OCI-LY7 (cell line): ENCODE data around the gene ZDHHC8. TPM values are rescaled to one million over a fixed set of nuclear protein-coding genes. Genes with fewer than 3 reads are reported as not detected.
A peak's percentile ranks its signal among the peaks of the same experiment; 100 is the strongest.

Experiments
- BruUV-seq: library from RNA; stranded (reverse); fragments of 400-500 nt; replicated peaks from 2 replicates; lab custom pipeline; 2021; lab: Mats Ljungman, UMichigan
- CTCF ChIA-PET: fragments of 300-600 bp; sonication (Branson Sonifier 250); formaldehyde crosslinking; loops from one replicate; lab custom pipeline; 2022; ENCODE audit warnings: antibody characterized with exemption; ENCODE audit not compliant: unreplicated experiment; lab: Charles Lee
- POLR2A ChIA-PET: fragments of 300-600 bp; sonication (Branson Sonifier 250); formaldehyde crosslinking; loops from one replicate; lab custom pipeline; 2022; ENCODE audit warnings: antibody characterized with exemption; lab: Charles Lee
- DNase-seq: peaks from one replicate; pipeline ENCODE4 v3.0.0-alpha.2; 2015; ENCODE audit warnings: low spot score
- H2AFZ ChIP-seq: fragments of 200-600 bp; sonication (generic), shearing (Covaris generic); 2 replicates; pipeline ENCODE4 v1.6.1; 2014; ENCODE audit warnings: mild to moderate bottlenecking, antibody characterized with exemption, low read length, moderate library complexity
- H3K27ac ChIP-seq: fragments of 200-600 bp; sonication (generic); 2 replicates; pipeline ENCODE4 v1.5.1; 2014; ENCODE audit warnings: mixed run types, low read depth, mild to moderate bottlenecking, moderate library complexity, low read length, inconsistent platforms; ENCODE audit not compliant: poor library complexity, severe bottlenecking
- H3K36me3 ChIP-seq: fragments of 200-600 bp; sonication (generic); 2 replicates; pipeline ENCODE4 v1.6.1; 2014; ENCODE audit warnings: mild to moderate bottlenecking, antibody characterized with exemption, low read length, moderate library complexity, mixed read lengths; ENCODE audit not compliant: insufficient read depth
- H3K4me1 ChIP-seq: fragments of 200-600 bp; sonication (generic); 2 replicates; pipeline ENCODE4 v1.5.1; 2014; ENCODE audit warnings: mild to moderate bottlenecking, low read length; ENCODE audit not compliant: insufficient read depth, poor library complexity, severe bottlenecking
- H3K4me2 ChIP-seq: fragments of 200-600 bp; sonication (generic); 2 replicates; pipeline ENCODE4 v1.6.1; 2014; ENCODE audit warnings: mild to moderate bottlenecking, low read length
- H3K4me3 ChIP-seq: fragments of 200-600 bp; sonication (generic); 2 replicates; pipeline ENCODE4 v1.5.1; 2014; ENCODE audit warnings: mild to moderate bottlenecking, low read depth, low read length; ENCODE audit not compliant: poor library complexity, severe bottlenecking
- H3K79me2 ChIP-seq: fragments of 200-600 bp; sonication (generic); 2 replicates; pipeline ENCODE4 v1.6.1; 2016; ENCODE audit warnings: low read depth, mild to moderate bottlenecking, low read length, moderate library complexity, mixed read lengths; ENCODE audit not compliant: insufficient read depth
- H3K9me2 ChIP-seq: fragments of 200-600 bp; sonication (generic); 2 replicates; pipeline ENCODE4 v1.6.1; 2016; ENCODE audit warnings: mild to moderate bottlenecking, low read length, mixed read lengths; ENCODE audit not compliant: insufficient read depth
- H3K9me3 ChIP-seq: fragments of 200-600 bp; sonication (generic); 2 replicates; pipeline ENCODE4 v1.6.1; 2014; ENCODE audit warnings: mild to moderate bottlenecking, mixed run types, low read length, mixed read lengths
- H4K20me1 ChIP-seq: fragments of 200-600 bp; sonication (generic); 2 replicates; pipeline ENCODE4 v1.6.1; 2014; ENCODE audit warnings: mild to moderate bottlenecking, antibody characterized with exemption, low read length, moderate library complexity, mixed read lengths; ENCODE audit not compliant: insufficient read depth
- EZH2phosphoT487 ChIP-seq: fragments of 200-600 bp; sonication (generic); IDR thresholded peaks from 2 replicates; pipeline ENCODE4 v1.6.1; 2018; ENCODE audit warnings: low read depth, borderline replicate concordance, mild to moderate bottlenecking, mixed run types, antibody characterized with exemption, low read length, moderate library complexity, mixed read lengths
- intact Hi-C: fragments of 100-400 bp; cut with micrococcal nuclease; formaldehyde crosslinking; loops from one replicate; pipeline ENCODE4 v1.10.0; 2022; ENCODE audit not compliant: unreplicated experiment
- total RNA-seq, 2 experiments: library from RNA; depleted of rRNA in 1 of 2; stranded (reverse); fragments of >200 nt in 1 of 2; shearing (Covaris generic) in 1 of 2; gene quantifications; 2 replicates each; pipeline ENCODE4 v1.2.3, GENCODE V29; 2014 to 2022
- TF ChIP-seq, protein P1 (sequence below): fragments of 200-600 bp; sonication (generic); conservative IDR thresholded peaks from 2 replicates; pipeline ENCODE4 v1.5.1; 2014; ENCODE audit warnings: mild to moderate bottlenecking, antibody characterized with exemption, low read length, moderate library complexity, mixed read lengths

The ZDHHC8 gene
- total RNA-seq, 2 experiments from 2014 or later, result 2.3 to 16.7 TPM

DNA sequence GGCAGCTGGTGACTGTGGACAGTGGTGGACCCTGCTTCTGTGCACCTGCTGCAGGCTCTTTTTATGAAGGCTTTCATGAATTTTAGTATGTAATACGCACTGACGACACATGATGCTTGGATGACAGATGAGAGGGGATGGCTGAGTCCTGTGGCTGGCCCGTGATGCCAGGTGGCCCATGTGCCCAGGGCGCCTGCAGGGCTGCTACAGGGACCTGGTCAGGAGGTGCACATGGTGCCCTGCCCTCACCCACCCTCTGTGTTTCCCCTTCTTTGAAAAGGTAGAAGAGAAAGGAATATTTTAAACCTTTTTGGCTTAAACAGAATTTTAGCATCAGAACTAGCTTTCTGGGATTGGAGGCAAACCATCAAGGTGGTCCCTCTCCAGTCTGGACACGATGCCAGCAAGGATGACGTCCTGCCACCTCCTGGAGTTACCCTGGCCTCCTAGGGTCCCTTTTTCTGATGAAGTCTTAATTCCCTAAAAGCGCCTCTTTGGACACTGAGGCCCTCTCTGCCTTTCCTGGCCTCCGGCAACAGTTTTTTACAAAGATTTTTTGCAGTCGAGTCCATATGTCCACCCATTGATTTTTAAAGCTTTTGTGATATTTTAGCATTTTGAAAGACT lies 21.1 kb upstream of the ZDHHC8 start:
- CTCF ChIA-PET, result no interaction called here
- Histone ChIP-seq H3K27ac (peak overlapping the region; percentile 84), H2AFZ (no peak overlapping the region), H3K9me2 (no peaks in the 10 kb centered on the region), H3K4me1 (peaks cover 28% of the 10 kb centered on the region), H3K4me3 (no peak overlapping the region), H4K20me1 (no peaks in the 10 kb centered on the region), H3K36me3 (peaks cover 99% of the 10 kb centered on the region), H3K9me3 (no peaks in the 10 kb centered on the region), H3K79me2 (peaks cover 6% of the 10 kb centered on the region; the same call in 1 of the 2 replicates), H3K4me2 (no peak overlapping the region)
- DNase-seq, result no peak
- intact Hi-C loops, result no loop called here
- TSS peak; percentile 81 for BruUV-seq
- POLR2A ChIA-PET, result interaction anchor here (0.6 kb wide), 1 partner anchor 168 kb away, joined by 3 read pairs; no protein-coding TSS in a partner anchor
- no peak for TF ChIP-seq EZH2phosphoT487
- TF ChIP-seq, protein P1, sequence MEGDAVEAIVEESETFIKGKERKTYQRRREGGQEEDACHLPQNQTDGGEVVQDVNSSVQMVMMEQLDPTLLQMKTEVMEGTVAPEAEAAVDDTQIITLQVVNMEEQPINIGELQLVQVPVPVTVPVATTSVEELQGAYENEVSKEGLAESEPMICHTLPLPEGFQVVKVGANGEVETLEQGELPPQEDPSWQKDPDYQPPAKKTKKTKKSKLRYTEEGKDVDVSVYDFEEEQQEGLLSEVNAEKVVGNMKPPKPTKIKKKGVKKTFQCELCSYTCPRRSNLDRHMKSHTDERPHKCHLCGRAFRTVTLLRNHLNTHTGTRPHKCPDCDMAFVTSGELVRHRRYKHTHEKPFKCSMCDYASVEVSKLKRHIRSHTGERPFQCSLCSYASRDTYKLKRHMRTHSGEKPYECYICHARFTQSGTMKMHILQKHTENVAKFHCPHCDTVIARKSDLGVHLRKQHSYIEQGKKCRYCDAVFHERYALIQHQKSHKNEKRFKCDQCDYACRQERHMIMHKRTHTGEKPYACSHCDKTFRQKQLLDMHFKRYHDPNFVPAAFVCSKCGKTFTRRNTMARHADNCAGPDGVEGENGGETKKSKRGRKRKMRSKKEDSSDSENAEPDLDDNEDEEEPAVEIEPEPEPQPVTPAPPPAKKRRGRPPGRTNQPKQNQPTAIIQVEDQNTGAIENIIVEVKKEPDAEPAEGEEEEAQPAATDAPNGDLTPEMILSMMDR, result no peak

DNA sequence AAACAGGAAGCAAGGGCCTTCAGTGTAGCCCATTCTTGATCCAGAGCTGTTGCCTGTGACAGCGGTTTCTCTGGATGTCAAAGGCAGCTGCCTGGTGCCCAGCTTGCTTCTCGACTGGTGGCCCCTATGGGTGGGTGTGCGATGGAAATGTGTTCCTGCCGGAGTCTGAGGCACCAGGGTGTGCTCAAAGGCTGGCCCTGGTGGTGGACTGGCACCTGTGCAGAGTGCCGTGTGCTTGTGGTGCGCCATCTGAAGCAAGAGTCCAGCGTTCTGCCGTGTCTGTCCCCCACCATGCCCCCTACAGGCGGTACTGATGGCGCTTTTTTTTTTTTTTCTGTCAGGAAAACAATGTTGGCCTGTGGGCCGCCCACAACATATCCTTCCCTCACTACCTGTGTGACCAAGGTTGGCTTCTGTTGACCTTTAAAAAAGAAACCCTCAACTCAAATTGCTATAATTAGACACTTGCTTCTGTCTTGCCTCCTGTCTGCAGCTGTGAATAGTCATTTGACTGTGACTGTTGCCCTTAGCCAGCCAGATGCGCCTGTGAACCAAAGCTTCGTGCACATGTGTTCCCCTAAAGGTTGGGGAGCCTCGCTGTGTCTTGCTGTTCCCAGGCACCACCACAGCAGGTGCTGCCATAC lies 20.4 kb upstream of the ZDHHC8 start:
- no peaks in the 10 kb centered on the region for H4K20me1 ChIP-seq
- H3K4me3 ChIP-seq, result no peak overlapping the region
- no peaks in the 10 kb centered on the region for H3K9me3 ChIP-seq
- H3K4me1 ChIP-seq, result peaks cover 32% of the 10 kb centered on the region
- BruUV-seq, result no TSS peak
- peaks cover 12% of the 10 kb centered on the region; the same call in 1 of the 2 replicates for H3K79me2 ChIP-seq
- H3K4me2 ChIP-seq, result peak overlapping the region; percentile 18; the same call in 1 of the 2 replicates
- ChIA-PET POLR2A (interaction anchor here (0.6 kb wide), 1 partner anchor 169 kb away, joined by 3 read pairs; no protein-coding TSS in a partner anchor), CTCF (interaction anchor here (0.5 kb wide), 1 partner anchor 149 kb away, joined by 9 read pairs; no protein-coding TSS in a partner anchor)
- H3K9me2 ChIP-seq, result no peaks in the 10 kb centered on the region
- peak; percentile 67 for DNase-seq
- H2AFZ ChIP-seq, result no peak overlapping the region
- H3K27ac ChIP-seq, result peak overlapping the region; percentile 84
- no peak for TF ChIP-seq EZH2phosphoT487
- TF ChIP-seq, protein P1, result peak; percentile 79
- H3K36me3 ChIP-seq, result peaks cover 98% of the 10 kb centered on the region
- intact Hi-C loops, result loop anchor here (1.0 kb wide), 1 partner anchor 141 kb away; no protein-coding TSS in a partner anchor
